Immature natural killer cell (primary cell): ENCODE measurements around the gene RORC. TPM values are rescaled to one million over a fixed set of nuclear protein-coding genes. Genes with fewer than 3 reads are reported as not detected.
A peak's percentile ranks its signal among the peaks of the same experiment; 100 is the strongest.

ENCODE experiments used
- DNase-seq, 3 donors: peaks; one replicate each; pipeline ENCODE4 v3.0.0; 2022; ENCODE audit warnings: mixed read lengths in 1 of 3
- H3K27ac Mint-ChIP-seq, 6 donors: one replicate each; pipeline ENCODE4 v1.8.0; 2020; ENCODE audit warnings: mixed read lengths in 6 of 6, mild to moderate bottlenecking in 5 of 6, inconsistent platforms in 4 of 6, moderate library complexity in 3 of 6
- H3K27me3 Mint-ChIP-seq, 3 donors: one replicate each; pipeline ENCODE4 v1.8.0; 2020 to 2021; ENCODE audit warnings: low read depth in 3 of 3, mild to moderate bottlenecking in 3 of 3, mixed read lengths in 3 of 3, moderate library complexity in 3 of 3, inconsistent platforms in 1 of 3
- H3K36me3 Mint-ChIP-seq, 3 donors: one replicate each; pipeline ENCODE4 v1.8.0; 2020; ENCODE audit warnings: mixed read lengths in 3 of 3, inconsistent platforms in 2 of 3, mild to moderate bottlenecking in 2 of 3
- H3K4me1 Mint-ChIP-seq, 2 donors: one replicate each; pipeline ENCODE4 v1.8.0; 2020; ENCODE audit warnings: inconsistent platforms in 2 of 2, mild to moderate bottlenecking in 2 of 2, mixed read lengths in 2 of 2, moderate library complexity in 1 of 2
- H3K4me3 Mint-ChIP-seq, 5 donors: one replicate each; pipeline ENCODE4 v1.8.0; 2020; ENCODE audit warnings: mild to moderate bottlenecking in 5 of 5, mixed read lengths in 5 of 5, inconsistent platforms in 3 of 5, moderate library complexity in 3 of 5
- H3K9me3 Mint-ChIP-seq, 6 donors: one replicate each; pipeline ENCODE4 v1.8.0; 2020; ENCODE audit warnings: mild to moderate bottlenecking in 6 of 6, mixed read lengths in 6 of 6, inconsistent platforms in 4 of 6, moderate library complexity in 3 of 6
- polyA plus RNA-seq, 3 donors: library from polyadenylated mRNA; unstranded; fragments of 300-500 nt; fragmentation: Illumina TruSeq; gene quantifications; one replicate each; pipeline ENCODE4 v1.2.3, GENCODE V29; 2021

Gene RORC
- polyA plus RNA-seq, 3 donors from 2014 or later = 0.40 to 1.6 (median 1.4) TPM

GRCh38 chr1:151830055-151830454, 1.5 kb downstream of the RORC start:
- H3K4me1 Mint-ChIP-seq = peaks cover 41 to 45% of the 10 kb centered on the region in 2 donors
- DNase-seq = no peak
- H3K4me3 Mint-ChIP-seq = peak overlapping the region in 3 of 5 donors; percentile 49 to 83 (median 73)
- no peaks in the 10 kb centered on the region for H3K36me3 Mint-ChIP-seq
- peak overlapping the region in 2 of 6 donors; percentile 11 to 77 for H3K27ac Mint-ChIP-seq
- peaks cover 0 to 2% (median 0%) of the 10 kb centered on the region in 6 donors for H3K9me3 Mint-ChIP-seq
- H3K27me3 Mint-ChIP-seq = peaks cover 0 to 14% (median 5%) of the 10 kb centered on the region in 3 donors

GRCh38 chr1:151829352-151830046, 2.1 kb downstream of the RORC start:
- Mint-ChIP-seq H3K4me1 (peaks cover 41 to 45% of the 10 kb centered on the region in 2 donors), H3K27me3 (peaks cover 0 to 14% (median 5%) of the 10 kb centered on the region in 3 donors), H3K36me3 (no peaks in the 10 kb centered on the region), H3K27ac (peak overlapping the region in 3 of 6 donors; percentile 11 to 77 (median 13)), H3K4me3 (peak overlapping the region; percentile 49 to 83 (median 65)), H3K9me3 (peaks cover 0 to 2% (median 0%) of the 10 kb centered on the region in 6 donors)
- DNase-seq = no peak

GRCh38 chr1:151828921-151829320, 2.7 kb downstream of the RORC start:
- DNase-seq = no peak
- peaks cover 41 to 43% of the 10 kb centered on the region in 2 donors for H3K4me1 Mint-ChIP-seq
- H3K27ac Mint-ChIP-seq = peak overlapping the region in 3 of 6 donors; percentile 1 to 28 (median 11)
- no peaks in the 10 kb centered on the region for H3K36me3 Mint-ChIP-seq
- H3K9me3 Mint-ChIP-seq = peaks cover 0 to 2% (median 0%) of the 10 kb centered on the region in 6 donors
- peaks cover 0 to 14% (median 6%) of the 10 kb centered on the region in 3 donors for H3K27me3 Mint-ChIP-seq
- H3K4me3 Mint-ChIP-seq = peak overlapping the region; percentile 33 to 83 (median 65)

- peaks cover 0 to 17% (median 7%) of the 10 kb centered on the region in 3 donors for H3K27me3 Mint-ChIP-seq
- H3K27ac Mint-ChIP-seq = peak overlapping the region in 2 of 6 donors; percentile 19 to 22
- H3K36me3 Mint-ChIP-seq = no peaks in the 10 kb centered on the region
- no peak for DNase-seq
- H3K4me1 Mint-ChIP-seq = peaks cover 41 to 42% of the 10 kb centered on the region in 2 donors
- H3K4me3 Mint-ChIP-seq = peak overlapping the region; percentile 33 to 83 (median 58)
- H3K9me3 Mint-ChIP-seq = peaks cover 0 to 2% (median 0%) of the 10 kb centered on the region in 6 donors
Measured at GRCh38 chr1:151827853-151828252, 3.7 kb downstream of the RORC start.

- Mint-ChIP-seq H3K4me3 (peak overlapping the region in 2 of 5 donors; percentile 26 to 34), H3K27ac (peak overlapping the region in 2 of 6 donors; percentile 9 to 67), H3K4me1 (peaks cover 48 to 49% of the 10 kb centered on the region in 2 donors), H3K27me3 (peaks cover 2 to 19% (median 7%) of the 10 kb centered on the region in 3 donors), H3K36me3 (no peaks in the 10 kb centered on the region), H3K9me3 (peaks cover 0 to 2% (median 0%) of the 10 kb centered on the region in 6 donors)
- DNase-seq = no peak
Measured at GRCh38 chr1:151825751-151826660, 5.6 kb downstream of the RORC start.

GRCh38 chr1:151825204-151825603, 6.4 kb downstream of the RORC start:
- H3K36me3 Mint-ChIP-seq = no peaks in the 10 kb centered on the region
- peak overlapping the region in 2 of 6 donors; percentile 10 to 40 for H3K27ac Mint-ChIP-seq
- peaks cover 0 to 2% (median 0%) of the 10 kb centered on the region in 6 donors for H3K9me3 Mint-ChIP-seq
- DNase-seq = no peak
- H3K27me3 Mint-ChIP-seq = peaks cover 2 to 19% (median 6%) of the 10 kb centered on the region in 3 donors
- peaks cover 48% of the 10 kb centered on the region in 2 donors for H3K4me1 Mint-ChIP-seq
- peak overlapping the region in 2 of 5 donors; percentile 27 to 48 for H3K4me3 Mint-ChIP-seq

GRCh38 chr1:151823175-151823574, 8.4 kb downstream of the RORC start:
- H3K4me1 Mint-ChIP-seq = peaks cover 32 to 33% of the 10 kb centered on the region in 2 donors

GRCh38 chr1:151822404-151822803, 9.2 kb downstream of the RORC start:
- H3K27ac Mint-ChIP-seq = no peak overlapping the region
- H3K4me1 Mint-ChIP-seq = peaks cover 31% of the 10 kb centered on the region in 2 donors
- H3K27me3 Mint-ChIP-seq = peaks cover 2 to 10% (median 3%) of the 10 kb centered on the region in 3 donors
- no peaks in the 10 kb centered on the region for H3K9me3 Mint-ChIP-seq
- no peak for DNase-seq
- no peak overlapping the region for H3K4me3 Mint-ChIP-seq
- H3K36me3 Mint-ChIP-seq = no peaks in the 10 kb centered on the region

More at GRCh38 chr1:151823175-151823574, 8.4 kb downstream of the RORC start:
- Mint-ChIP-seq H3K9me3 (no peaks in the 10 kb centered on the region), H3K27me3 (peaks cover 2 to 12% (median 3%) of the 10 kb centered on the region in 3 donors), H3K27ac (no peak overlapping the region), H3K4me3 (no peak overlapping the region), H3K36me3 (no peaks in the 10 kb centered on the region)
- DNase-seq = no peak

- peaks cover 39 to 42% of the 10 kb centered on the region in 2 donors for H3K4me1 Mint-ChIP-seq
- no peak for DNase-seq
- H3K9me3 Mint-ChIP-seq = no peaks in the 10 kb centered on the region
- peak overlapping the region in 1 of 6 donors; percentile 55 for H3K27ac Mint-ChIP-seq
- H3K27me3 Mint-ChIP-seq = peaks cover 2 to 7% (median 2%) of the 10 kb centered on the region in 3 donors
- no peak overlapping the region for H3K4me3 Mint-ChIP-seq
- H3K36me3 Mint-ChIP-seq = no peaks in the 10 kb centered on the region
Measured at GRCh38 chr1:151820940-151821339, 10.7 kb downstream of the RORC start.

GRCh38 chr1:151819976-151820623, 11.5 kb downstream of the RORC start:
- no peaks in the 10 kb centered on the region for H3K36me3 Mint-ChIP-seq
- H3K9me3 Mint-ChIP-seq = no peaks in the 10 kb centered on the region
- peaks cover 2 to 7% (median 2%) of the 10 kb centered on the region in 3 donors for H3K27me3 Mint-ChIP-seq
- no peak for DNase-seq
- no peak overlapping the region for H3K4me3 Mint-ChIP-seq
- H3K4me1 Mint-ChIP-seq = peaks cover 47 to 48% of the 10 kb centered on the region in 2 donors
- peak overlapping the region in 1 of 6 donors; percentile 84 for H3K27ac Mint-ChIP-seq

- no peaks in the 10 kb centered on the region for H3K9me3 Mint-ChIP-seq
- H3K36me3 Mint-ChIP-seq = no peaks in the 10 kb centered on the region
- peaks cover 2 to 7% (median 2%) of the 10 kb centered on the region in 3 donors for H3K27me3 Mint-ChIP-seq
- peak overlapping the region in 1 of 6 donors; percentile 75 for H3K27ac Mint-ChIP-seq
- no peak for DNase-seq
- H3K4me1 Mint-ChIP-seq = peaks cover 54% of the 10 kb centered on the region in 2 donors
- no peak overlapping the region for H3K4me3 Mint-ChIP-seq
Measured at GRCh38 chr1:151819227-151819835, 12.3 kb downstream of the RORC start.

- peaks cover 2 to 3% (median 2%) of the 10 kb centered on the region in 3 donors for H3K27me3 Mint-ChIP-seq
- H3K4me3 Mint-ChIP-seq = no peak overlapping the region
- no peaks in the 10 kb centered on the region for H3K9me3 Mint-ChIP-seq
- H3K36me3 Mint-ChIP-seq = no peaks in the 10 kb centered on the region
- no peak for DNase-seq
- H3K27ac Mint-ChIP-seq = peak overlapping the region in 1 of 6 donors; percentile 70
- H3K4me1 Mint-ChIP-seq = peaks cover 65 to 67% of the 10 kb centered on the region in 2 donors
Measured at GRCh38 chr1:151817353-151817730, 14.3 kb downstream of the RORC start.
